Measurements from ENCODE around the gene SIAH3.

The SIAH3 gene

GRCh38 chr13:45796426-45797235 lies 54.9 kb downstream of the SIAH3 start:
- no peak overlapping the region for H2AFZ ChIP-seq (ENCODE audit: low read length)

DNA sequence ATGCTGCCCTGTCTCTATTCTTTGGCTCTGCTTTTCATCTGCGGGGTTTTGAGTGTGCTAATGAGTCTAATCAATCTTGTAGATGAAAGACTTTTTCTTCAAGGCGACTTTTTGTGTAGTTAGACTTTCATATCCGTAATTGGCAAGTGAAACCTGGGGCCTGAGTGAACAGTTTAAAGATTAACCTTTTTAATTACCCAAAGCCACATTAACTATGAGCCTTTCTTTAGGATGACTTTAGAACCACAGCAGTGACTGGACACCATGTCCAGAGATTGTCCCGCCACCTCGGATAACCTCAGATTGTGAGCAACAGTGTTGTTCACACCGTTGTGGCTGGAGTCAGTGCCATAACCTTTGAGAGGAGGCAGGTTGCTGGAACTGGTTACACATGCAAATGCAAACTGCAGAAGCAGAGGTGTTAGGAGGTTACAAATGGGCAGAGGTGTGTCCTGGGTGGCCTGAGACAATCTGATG lies 58.7 kb downstream of the SIAH3 start:
- Histone ChIP-seq H3K9me2 (ENCODE audit: low read depth, low read length) (no peaks in the 10 kb centered on the region), H3K36me3 (ENCODE audit: insufficient read depth, low read length) (no peaks in the 10 kb centered on the region), H2AFZ (ENCODE audit: low read length) (no peak overlapping the region), H3K9me3 (ENCODE audit: low read length) (no peaks in the 10 kb centered on the region), H4K20me1 (ENCODE audit: insufficient read depth, low read length) (no peaks in the 10 kb centered on the region), H3K27me3 (ENCODE audit: insufficient read depth, low read length) (no peaks in the 10 kb centered on the region), H3K4me3 (ENCODE audit: low read depth, low read length, poor library complexity, severe bottlenecking) (no peak overlapping the region), H3F3A (ENCODE audit: insufficient read depth, low read length) (no peaks in the 10 kb centered on the region), H3K9ac (ENCODE audit: low read length) (no peak overlapping the region), H3K4me1 (ENCODE audit: insufficient read depth, low read length, severe bottlenecking) (no peaks in the 10 kb centered on the region), H3K4me2 (ENCODE audit: low read length) (no peak overlapping the region), H3K79me2 (ENCODE audit: insufficient read depth, low read length) (no peaks in the 10 kb centered on the region), H3K27ac (ENCODE audit: low read depth, low read length, poor library complexity, severe bottlenecking) (no peak overlapping the region)
- no peak for TF ChIP-seq EZH2 (IDR thresholded peaks at IDR 0.05; ENCODE audit: borderline replicate concordance, low read length)
- TF ChIP-seq, protein P1, sequence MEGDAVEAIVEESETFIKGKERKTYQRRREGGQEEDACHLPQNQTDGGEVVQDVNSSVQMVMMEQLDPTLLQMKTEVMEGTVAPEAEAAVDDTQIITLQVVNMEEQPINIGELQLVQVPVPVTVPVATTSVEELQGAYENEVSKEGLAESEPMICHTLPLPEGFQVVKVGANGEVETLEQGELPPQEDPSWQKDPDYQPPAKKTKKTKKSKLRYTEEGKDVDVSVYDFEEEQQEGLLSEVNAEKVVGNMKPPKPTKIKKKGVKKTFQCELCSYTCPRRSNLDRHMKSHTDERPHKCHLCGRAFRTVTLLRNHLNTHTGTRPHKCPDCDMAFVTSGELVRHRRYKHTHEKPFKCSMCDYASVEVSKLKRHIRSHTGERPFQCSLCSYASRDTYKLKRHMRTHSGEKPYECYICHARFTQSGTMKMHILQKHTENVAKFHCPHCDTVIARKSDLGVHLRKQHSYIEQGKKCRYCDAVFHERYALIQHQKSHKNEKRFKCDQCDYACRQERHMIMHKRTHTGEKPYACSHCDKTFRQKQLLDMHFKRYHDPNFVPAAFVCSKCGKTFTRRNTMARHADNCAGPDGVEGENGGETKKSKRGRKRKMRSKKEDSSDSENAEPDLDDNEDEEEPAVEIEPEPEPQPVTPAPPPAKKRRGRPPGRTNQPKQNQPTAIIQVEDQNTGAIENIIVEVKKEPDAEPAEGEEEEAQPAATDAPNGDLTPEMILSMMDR (IDR thresholded peaks at IDR 0.05; ENCODE audit: low read length): no peak

More at GRCh38 chr13:45796426-45797235, 54.9 kb downstream of the SIAH3 start:
- H3K36me3 ChIP-seq (ENCODE audit: insufficient read depth, low read length): no peaks in the 10 kb centered on the region
- no peaks in the 10 kb centered on the region for H3K9me3 ChIP-seq (ENCODE audit: low read length)
- no peak overlapping the region for H3K27ac ChIP-seq (ENCODE audit: low read depth, low read length, poor library complexity, severe bottlenecking)
- no peak overlapping the region for H3K4me2 ChIP-seq (ENCODE audit: low read length)
- H4K20me1 ChIP-seq (ENCODE audit: insufficient read depth, low read length): no peaks in the 10 kb centered on the region
- TF ChIP-seq, protein P1 (IDR thresholded peaks at IDR 0.05; ENCODE audit: low read length): no peak
- TF ChIP-seq EZH2 (IDR thresholded peaks at IDR 0.05; ENCODE audit: borderline replicate concordance, low read length): no peak
- no peaks in the 10 kb centered on the region for H3F3A ChIP-seq (ENCODE audit: insufficient read depth, low read length)
- H3K27me3 ChIP-seq (ENCODE audit: insufficient read depth, low read length): no peaks in the 10 kb centered on the region
- H3K9ac ChIP-seq (ENCODE audit: low read length): no peak overlapping the region
- no peaks in the 10 kb centered on the region for H3K9me2 ChIP-seq (ENCODE audit: low read depth, low read length)
- H3K4me1 ChIP-seq (ENCODE audit: insufficient read depth, low read length, severe bottlenecking): no peaks in the 10 kb centered on the region
- no peaks in the 10 kb centered on the region for H3K79me2 ChIP-seq (ENCODE audit: insufficient read depth, low read length)
- no peak overlapping the region for H3K4me3 ChIP-seq (ENCODE audit: low read depth, low read length, poor library complexity, severe bottlenecking)

DNA sequence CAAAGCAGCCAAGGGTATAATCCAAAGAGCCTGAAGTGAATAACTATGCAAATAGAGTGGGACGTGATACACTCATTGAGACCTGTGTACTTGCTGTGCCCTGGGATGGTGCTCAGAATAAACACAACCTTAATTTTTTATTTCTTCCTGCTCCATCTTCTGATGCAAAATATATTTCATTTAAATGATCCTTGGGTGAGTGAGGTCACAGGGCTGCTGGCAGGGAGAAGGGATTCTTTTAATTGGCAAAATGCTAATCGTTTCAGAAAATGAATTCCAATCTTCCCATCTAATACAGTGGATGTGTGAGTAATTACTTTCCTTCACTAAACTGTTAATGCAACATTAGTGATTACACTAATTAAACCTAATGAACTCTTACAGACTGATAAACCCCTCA lies 63.5 kb downstream of the SIAH3 start:
- H3K4me1 ChIP-seq (ENCODE audit: insufficient read depth, low read length, severe bottlenecking): no peaks in the 10 kb centered on the region
- H4K20me1 ChIP-seq (ENCODE audit: insufficient read depth, low read length): no peaks in the 10 kb centered on the region
- H3F3A ChIP-seq (ENCODE audit: insufficient read depth, low read length): no peaks in the 10 kb centered on the region
- TF ChIP-seq, protein P1 (IDR thresholded peaks at IDR 0.05; ENCODE audit: low read length): no peak
- no peak for TF ChIP-seq EZH2 (IDR thresholded peaks at IDR 0.05; ENCODE audit: borderline replicate concordance, low read length)
- H3K27me3 ChIP-seq (ENCODE audit: insufficient read depth, low read length): no peaks in the 10 kb centered on the region
- H3K36me3 ChIP-seq (ENCODE audit: insufficient read depth, low read length): no peaks in the 10 kb centered on the region
- no peak overlapping the region for H3K4me2 ChIP-seq (ENCODE audit: low read length)
- no peaks in the 10 kb centered on the region for H3K9me3 ChIP-seq (ENCODE audit: low read length)
- H3K9me2 ChIP-seq (ENCODE audit: low read depth, low read length): no peaks in the 10 kb centered on the region
- no peak overlapping the region for H3K4me3 ChIP-seq (ENCODE audit: low read depth, low read length, poor library complexity, severe bottlenecking)
- no peaks in the 10 kb centered on the region for H3K79me2 ChIP-seq (ENCODE audit: insufficient read depth, low read length)
- H3K27ac ChIP-seq (ENCODE audit: low read depth, low read length, poor library complexity, severe bottlenecking): no peak overlapping the region
- no peak overlapping the region for H2AFZ ChIP-seq (ENCODE audit: low read length)
- H3K9ac ChIP-seq (ENCODE audit: low read length): no peak overlapping the region
